ENCODE data around the gene MYH1.

- TF ChIP-seq CTCF (IDR thresholded peaks at IDR 0.05) (no peak), POLR2A (IDR thresholded peaks at IDR 0.05) (no peak)
Observed at GRCh38 chr17:10460062-10460461, 58.3 kb downstream of the MYH1 start.
